ENCODE results near the gene CAPN12.

Gene CAPN12

GRCh38 chr19:38781058-38781457, 36.8 kb upstream of the CAPN12 start:
- H3K9me3 ChIP-seq (ENCODE audit: control insufficient read depth, low read length), result no peaks in the 10 kb centered on the region
- H3K4me2 ChIP-seq (ENCODE audit: low read length), result no peak overlapping the region
- H3K27ac ChIP-seq, result no peak overlapping the region
- no peak overlapping the region for H2AFZ ChIP-seq
- no peak overlapping the region for H3K4me3 ChIP-seq (ENCODE audit: low read depth, low read length)
- no peaks in the 10 kb centered on the region for H3K4me1 ChIP-seq
- no peaks in the 10 kb centered on the region for H3K79me2 ChIP-seq
- no peak for TF ChIP-seq CTCF (IDR thresholded peaks at IDR 0.05)
- no peaks in the 10 kb centered on the region for H3K27me3 ChIP-seq (ENCODE audit: control insufficient read depth, insufficient read depth, low read length)
- no peak overlapping the region for H3K9ac ChIP-seq
- no peaks in the 10 kb centered on the region for H3K36me3 ChIP-seq (ENCODE audit: control insufficient read depth, insufficient read depth, low read length)

GRCh38 chr19:38780443-38780842, 36.2 kb upstream of the CAPN12 start:
- H3K4me1 ChIP-seq, result no peaks in the 10 kb centered on the region
- no peaks in the 10 kb centered on the region for H3K79me2 ChIP-seq

GRCh38 chr19:38778733-38779132, 34.5 kb upstream of the CAPN12 start:
- TF ChIP-seq CTCF (IDR thresholded peaks at IDR 0.05), result no peak
- H3K27me3 ChIP-seq (ENCODE audit: control insufficient read depth, insufficient read depth, low read length), result no peaks in the 10 kb centered on the region
- no peaks in the 10 kb centered on the region for H3K36me3 ChIP-seq (ENCODE audit: control insufficient read depth, insufficient read depth, low read length)
- H3K9ac ChIP-seq, result no peak overlapping the region
- no peaks in the 10 kb centered on the region for H3K4me1 ChIP-seq
- no peaks in the 10 kb centered on the region for H3K9me3 ChIP-seq (ENCODE audit: control insufficient read depth, low read length)
- H3K79me2 ChIP-seq, result no peaks in the 10 kb centered on the region
- H3K4me3 ChIP-seq (ENCODE audit: low read depth, low read length), result no peak overlapping the region
- no peak overlapping the region for H3K4me2 ChIP-seq (ENCODE audit: low read length)
- H3K27ac ChIP-seq, result no peak overlapping the region
- H2AFZ ChIP-seq, result no peak overlapping the region

More at GRCh38 chr19:38780443-38780842, 36.2 kb upstream of the CAPN12 start:
- no peak for TF ChIP-seq CTCF (IDR thresholded peaks at IDR 0.05)
- Histone ChIP-seq H2AFZ (no peak overlapping the region), H3K27ac (no peak overlapping the region), H3K4me2 (ENCODE audit: low read length) (no peak overlapping the region), H3K9ac (no peak overlapping the region), H3K4me3 (ENCODE audit: low read depth, low read length) (no peak overlapping the region), H3K27me3 (ENCODE audit: control insufficient read depth, insufficient read depth, low read length) (no peaks in the 10 kb centered on the region), H3K9me3 (ENCODE audit: control insufficient read depth, low read length) (no peaks in the 10 kb centered on the region), H3K36me3 (ENCODE audit: control insufficient read depth, insufficient read depth, low read length) (no peaks in the 10 kb centered on the region)

DNA sequence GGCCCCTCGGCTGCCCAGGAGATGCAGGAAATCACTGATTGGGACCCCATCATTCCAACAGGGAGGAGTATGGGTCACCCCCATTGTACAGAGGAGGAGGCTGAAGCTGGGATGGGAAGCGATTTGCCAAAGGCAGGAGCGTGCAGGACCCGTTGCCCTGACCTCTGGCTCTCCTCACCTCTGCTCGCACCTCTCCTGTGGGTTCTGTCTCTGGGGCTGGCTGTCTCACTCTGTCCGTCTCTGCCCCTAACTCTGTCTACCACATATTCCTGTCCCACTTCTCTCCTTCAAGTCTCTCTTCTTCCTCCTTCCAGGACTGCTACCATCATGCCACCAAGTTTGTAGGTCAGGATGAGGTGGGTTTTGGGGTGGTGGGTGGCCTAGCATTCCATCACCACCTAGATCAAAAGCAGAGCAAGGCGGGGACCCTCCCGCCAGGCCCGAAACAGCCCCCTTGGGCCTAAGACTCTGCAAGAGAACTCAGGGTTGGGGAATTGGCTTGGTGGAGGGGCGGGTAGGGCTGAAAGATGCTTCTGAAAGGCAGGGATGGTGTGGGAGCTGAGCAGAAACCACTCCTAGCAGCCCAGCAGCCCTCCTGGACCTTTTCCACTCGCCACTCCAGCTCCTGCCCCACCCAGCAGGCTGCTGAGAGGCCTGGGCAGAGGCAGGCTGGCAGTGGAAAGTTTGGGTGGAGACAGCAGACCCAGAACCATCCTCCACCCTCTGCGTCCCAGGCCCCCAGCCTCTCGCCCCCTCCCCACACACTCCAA, 30.1 kb upstream of the CAPN12 start:
- H3K36me3 ChIP-seq (ENCODE audit: control insufficient read depth, insufficient read depth, low read length), result no peaks in the 10 kb centered on the region
- no peak overlapping the region for H3K27ac ChIP-seq
- no peak overlapping the region for H2AFZ ChIP-seq
- H3K27me3 ChIP-seq (ENCODE audit: control insufficient read depth, insufficient read depth, low read length), result no peaks in the 10 kb centered on the region
- no peak overlapping the region for H3K4me2 ChIP-seq (ENCODE audit: low read length)
- no peaks in the 10 kb centered on the region for H3K9me3 ChIP-seq (ENCODE audit: control insufficient read depth, low read length)
- H3K79me2 ChIP-seq, result no peaks in the 10 kb centered on the region
- TF ChIP-seq CTCF (IDR thresholded peaks at IDR 0.05), result no peak
- no peak overlapping the region for H3K9ac ChIP-seq
- no peak overlapping the region for H3K4me3 ChIP-seq (ENCODE audit: low read depth, low read length)
- H3K4me1 ChIP-seq, result no peaks in the 10 kb centered on the region
